Activated naive CD4-positive, alpha-beta T cell treated with anti-CD3 and anti-CD28 coated beads, Interleukin-2, amount 50 U/mL, for 72 hours (primary cell): ENCODE data around the gene ELL2. TPM values are rescaled to one million over a fixed set of nuclear protein-coding genes. Genes with fewer than 3 reads are reported as not detected.
"Not testable (repeated sequence)": the region's sequence is repeated elsewhere in the genome, so short reads cannot be mapped to it uniquely, and the experiment has no call there.

Source experiments
- ATAC-seq, 2 donors: fragments of 150-1000 bp; cut with Tn5 transposase; 2 replicates each; pipeline ENCODE4 v1.10.0; 2021; ENCODE audit warnings: mild to moderate bottlenecking in 2 of 2, moderate library complexity in 2 of 2
- DNase-seq, 2 donors: peaks; one replicate each; pipeline ENCODE4 v3.0.0; 2021 to 2022; ENCODE audit warnings: low spot score in 2 of 2
- H3K27ac Mint-ChIP-seq, 2 donors: one replicate each; pipeline ENCODE4 v1.8.0; 2022; ENCODE audit warnings: mild to moderate bottlenecking in 2 of 2, mixed read lengths in 2 of 2
- H3K36me3 Mint-ChIP-seq, 2 donors: one replicate each; pipeline ENCODE4 v1.8.0; 2022; ENCODE audit warnings: mixed read lengths in 2 of 2
- H3K9me3 Mint-ChIP-seq, 2 donors: one replicate each; pipeline ENCODE4 v1.8.0; 2022; ENCODE audit warnings: mixed read lengths in 2 of 2
- total RNA-seq, 2 donors: library from RNA; stranded (reverse); gene quantifications; one replicate each; pipeline ENCODE4 v1.2.3, GENCODE V29; 2022

Gene ELL2
- total RNA-seq, 2 donors from 2014 or later: 41.1 to 110 TPM

DNA sequence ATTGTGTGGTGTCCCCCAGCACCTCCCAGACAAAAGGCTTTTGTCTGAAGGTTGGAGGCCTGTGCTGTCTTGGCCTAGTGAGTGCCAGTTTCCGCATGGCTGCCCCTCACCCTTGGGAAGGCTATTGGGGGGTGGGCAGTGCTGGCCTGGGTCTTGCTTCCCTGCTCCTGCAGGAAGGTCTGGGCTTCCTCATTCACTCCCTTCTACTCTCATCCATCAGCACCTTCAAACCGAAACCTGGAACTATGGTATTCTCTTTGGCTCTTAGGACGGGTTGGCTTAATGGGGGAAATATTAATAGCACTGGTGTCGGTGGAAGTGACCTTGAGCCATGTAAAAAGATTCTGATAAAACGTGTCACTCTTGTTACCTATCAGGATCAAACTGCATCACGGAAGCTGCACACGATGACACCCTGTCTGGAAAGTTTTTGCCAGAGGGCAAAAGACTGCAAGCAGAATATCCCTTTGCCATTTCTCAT lies 105.1 kb downstream of the ELL2 start:
- no peaks in the 10 kb centered on the region for H3K9me3 Mint-ChIP-seq
- no peak overlapping the region for H3K27ac Mint-ChIP-seq
- no peaks in the 10 kb centered on the region for H3K36me3 Mint-ChIP-seq
- ATAC-seq: no peak
- no peak for DNase-seq

DNA sequence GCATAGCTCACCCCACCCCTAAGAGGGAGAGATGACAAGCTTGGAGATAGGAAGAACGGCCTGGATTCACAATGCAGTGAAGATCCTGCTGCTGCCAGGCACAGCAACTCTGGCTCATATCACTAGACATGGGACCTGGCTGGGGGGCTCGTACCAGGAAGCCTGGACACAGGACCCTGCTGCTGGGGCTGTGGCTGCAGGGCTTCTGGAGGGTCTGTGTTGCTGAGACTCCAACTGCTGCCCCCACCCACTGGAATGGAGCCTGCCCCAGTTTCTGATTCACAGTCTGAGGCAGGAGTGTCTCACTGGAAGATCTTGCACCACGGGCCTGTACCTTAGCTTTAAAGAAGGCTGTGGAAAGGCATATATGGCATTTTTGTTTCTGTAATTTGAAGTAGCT lies 108.2 kb downstream of the ELL2 start:
- ATAC-seq (no peak), DNase-seq (no peak)
- Mint-ChIP-seq H3K27ac (no peak overlapping the region), H3K36me3 (no peaks in the 10 kb centered on the region), H3K9me3 (no peaks in the 10 kb centered on the region)

DNA sequence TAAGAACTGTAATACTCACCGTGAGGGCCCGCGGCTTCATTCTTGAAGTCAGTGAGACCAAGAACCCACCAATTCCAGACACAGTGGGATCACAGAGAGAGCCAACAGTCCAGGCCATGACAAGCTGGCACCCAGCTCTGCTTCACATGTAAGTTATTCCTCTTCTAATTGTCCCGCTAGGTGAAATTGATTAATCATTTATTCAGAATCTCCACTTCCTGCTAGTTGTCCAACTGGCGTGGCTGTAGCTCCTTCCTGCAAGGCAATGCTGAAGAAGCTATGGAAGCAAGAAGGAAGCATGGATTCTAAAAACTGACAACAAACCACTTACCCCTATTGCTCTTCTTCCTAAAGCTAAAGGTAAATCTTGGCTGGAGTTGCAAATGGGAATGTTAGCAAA lies 109.1 kb downstream of the ELL2 start:
- Mint-ChIP-seq H3K27ac (no peak overlapping the region), H3K9me3 (no peaks in the 10 kb centered on the region), H3K36me3 (no peaks in the 10 kb centered on the region)
- no peak for DNase-seq
- ATAC-seq: no peak

DNA sequence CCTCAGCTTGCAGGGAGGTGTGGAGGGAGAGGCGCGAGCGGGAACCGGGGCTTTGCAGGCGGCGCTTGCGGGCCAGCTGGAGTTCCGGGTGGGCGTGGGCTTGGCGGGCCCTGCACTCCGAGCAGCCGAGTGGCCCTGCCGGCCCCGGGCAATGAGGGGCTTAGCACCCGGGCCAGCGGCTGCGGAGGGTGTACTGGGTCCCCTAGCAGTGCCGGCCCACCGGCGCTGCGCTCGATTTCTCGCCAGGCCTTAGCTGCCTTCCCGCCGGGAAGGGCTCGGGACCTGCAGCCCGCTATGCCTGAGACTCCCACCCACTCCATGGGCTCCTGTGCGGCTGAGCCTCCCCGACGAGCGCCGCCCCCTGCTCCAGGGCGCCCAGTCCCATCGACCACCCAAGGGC lies 110.5 kb downstream of the ELL2 start:
- not testable (repeated sequence) for DNase-seq, ATAC-seq, H3K27ac Mint-ChIP-seq, H3K9me3 Mint-ChIP-seq, H3K36me3 Mint-ChIP-seq

DNA sequence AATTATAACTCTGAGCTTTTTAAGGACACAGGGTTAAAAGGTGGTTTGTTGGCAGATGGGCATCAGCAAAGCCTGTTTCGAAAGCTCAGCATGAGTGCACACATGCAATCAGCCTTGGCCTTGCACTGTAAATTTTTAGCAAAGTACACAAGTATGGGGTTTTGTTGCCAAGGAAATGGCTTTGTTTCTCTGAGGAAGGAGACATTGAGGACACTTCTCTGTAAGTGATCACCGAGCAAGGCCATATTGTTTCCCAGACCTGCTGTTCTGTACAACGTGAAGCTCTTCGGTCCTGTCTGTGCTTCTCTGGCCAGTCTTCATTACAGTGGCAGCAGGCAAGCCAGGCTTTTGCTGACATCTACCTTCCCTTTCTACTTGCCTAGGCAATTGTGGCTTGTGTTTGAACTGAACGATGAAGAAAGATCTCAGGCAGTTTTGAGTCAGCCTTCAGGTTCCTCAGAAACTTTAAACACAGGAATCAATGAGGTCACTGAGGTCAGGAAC lies 111.2 kb downstream of the ELL2 start:
- H3K9me3 Mint-ChIP-seq: no peaks in the 10 kb centered on the region
- H3K27ac Mint-ChIP-seq: no peak overlapping the region
- H3K36me3 Mint-ChIP-seq: no peaks in the 10 kb centered on the region
- peak in 1 of 2 donors; percentile 61 for ATAC-seq
- DNase-seq: no peak

DNA sequence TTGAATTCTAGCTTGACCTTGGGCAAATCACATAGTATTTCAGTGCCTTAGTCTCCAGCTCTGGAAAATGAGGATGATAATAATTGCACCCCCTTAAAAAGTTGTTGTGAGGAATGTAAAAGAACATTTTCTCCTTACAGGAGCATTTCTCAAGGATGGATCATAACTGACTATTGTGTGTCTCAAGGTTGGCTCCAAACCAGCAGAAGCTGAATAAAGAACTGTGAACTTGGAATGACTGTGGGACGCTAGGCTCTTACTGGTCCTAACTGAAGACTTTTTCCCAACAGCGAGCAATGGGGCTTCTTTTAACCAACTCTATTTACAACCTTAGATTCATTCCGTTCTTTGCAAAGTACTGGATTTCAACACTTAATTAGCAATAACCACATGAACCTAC lies 113.0 kb downstream of the ELL2 start:
- no peak for DNase-seq
- Mint-ChIP-seq H3K27ac (no peak overlapping the region), H3K36me3 (no peaks in the 10 kb centered on the region), H3K9me3 (no peaks in the 10 kb centered on the region)
- no peak for ATAC-seq

DNA sequence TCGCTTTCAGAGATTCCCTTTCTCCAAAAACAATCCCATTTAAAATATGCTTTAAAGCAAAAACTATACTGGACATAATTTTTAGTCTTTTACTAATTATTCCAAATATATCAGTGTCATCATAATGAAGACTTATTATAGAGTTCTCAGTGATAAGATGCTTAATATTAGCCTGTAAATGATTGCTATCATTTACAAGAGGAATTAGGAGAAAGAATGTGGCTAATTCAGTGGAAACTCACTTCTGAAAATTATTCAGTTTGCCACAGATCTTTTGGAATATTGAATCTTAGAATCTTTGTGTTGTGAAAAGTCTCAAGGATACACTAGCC lies 114.4 kb downstream of the ELL2 start:
- ATAC-seq (no peak), DNase-seq (no peak)
- H3K27ac Mint-ChIP-seq: no peak overlapping the region
- H3K36me3 Mint-ChIP-seq: no peaks in the 10 kb centered on the region
- no peaks in the 10 kb centered on the region for H3K9me3 Mint-ChIP-seq

DNA sequence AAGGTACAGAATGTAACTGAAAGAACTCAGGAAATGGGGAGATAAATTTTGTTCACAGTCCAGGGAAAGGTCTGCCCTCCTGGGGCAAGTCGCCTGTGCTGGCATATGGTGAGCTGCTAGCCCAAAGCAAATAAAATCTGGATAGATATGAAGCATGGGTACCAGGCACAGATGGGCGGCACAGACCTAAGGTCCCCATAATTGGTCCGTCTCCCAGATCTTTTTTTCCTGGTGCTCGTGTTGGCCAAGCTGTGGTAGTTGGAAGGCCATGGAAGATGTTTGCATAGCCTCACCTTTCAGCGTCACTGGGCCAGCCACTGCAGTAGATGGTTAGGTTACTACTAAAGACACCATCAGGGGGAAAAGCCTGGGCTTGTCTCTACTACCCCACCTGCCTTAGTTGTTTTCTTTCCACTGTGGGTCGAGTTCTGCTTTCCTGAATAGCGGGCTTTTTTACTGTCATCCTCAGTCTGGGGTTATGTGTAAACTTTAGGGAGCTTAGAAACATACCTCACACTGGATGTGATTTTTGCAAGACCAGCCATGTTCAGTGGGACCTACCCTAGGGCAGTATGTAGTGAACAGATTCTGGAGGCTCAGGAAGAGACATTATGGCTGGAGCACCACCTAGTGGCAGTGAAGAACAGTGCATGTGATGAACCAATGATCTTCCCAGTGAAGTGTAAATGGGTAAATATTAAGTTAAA lies 114.9 kb downstream of the ELL2 start:
- ATAC-seq: peak; percentile 21 to 36
- no peaks in the 10 kb centered on the region for H3K9me3 Mint-ChIP-seq
- no peaks in the 10 kb centered on the region for H3K36me3 Mint-ChIP-seq
- peak in 1 of 2 donors; percentile 65 for DNase-seq
- no peak overlapping the region for H3K27ac Mint-ChIP-seq

DNA sequence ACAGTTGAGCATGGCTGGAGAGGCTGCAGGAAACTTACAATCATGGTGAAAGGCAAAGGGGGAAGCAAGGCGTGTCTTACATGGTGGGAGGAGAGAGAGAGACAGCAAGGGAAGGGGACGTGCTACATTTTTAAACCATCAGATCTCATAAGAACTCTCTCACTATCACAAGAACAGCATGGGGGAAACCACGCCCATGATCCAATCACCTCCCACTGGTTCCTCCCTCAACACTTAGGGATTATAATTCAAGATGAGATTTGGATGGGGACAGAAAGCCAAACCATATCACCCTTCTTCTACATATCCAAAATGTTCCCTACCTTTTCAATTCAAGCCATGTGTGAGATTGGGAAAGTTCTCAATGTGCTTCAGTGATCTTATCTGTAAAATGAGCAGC lies 116.3 kb downstream of the ELL2 start:
- Mint-ChIP-seq H3K9me3 (no peaks in the 10 kb centered on the region), H3K36me3 (no peaks in the 10 kb centered on the region), H3K27ac (no peak overlapping the region)
- DNase-seq (no peak), ATAC-seq (no peak)

DNA sequence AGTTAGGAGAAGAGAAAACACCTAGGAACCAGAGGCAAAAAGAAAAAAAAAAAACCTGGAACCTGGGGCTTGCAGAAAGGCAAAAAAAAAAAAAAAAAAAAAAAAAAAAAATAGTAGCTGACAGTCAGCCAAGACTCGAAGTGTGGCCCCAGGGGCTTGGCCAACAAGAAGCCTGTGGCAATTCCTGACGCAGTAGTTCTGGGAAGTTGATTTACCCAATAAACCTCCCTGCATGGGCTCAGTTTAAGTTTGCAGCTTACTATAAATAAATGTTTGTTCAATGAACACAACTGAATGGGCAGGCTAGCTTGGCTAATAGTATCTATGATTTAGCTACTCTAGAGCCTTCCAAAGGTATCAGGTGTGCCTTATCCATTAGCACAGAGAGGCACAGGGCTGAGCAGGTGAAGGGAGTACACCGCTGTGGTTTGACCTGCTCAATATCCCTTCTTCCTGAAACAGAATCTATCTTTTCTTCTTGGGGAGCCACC lies 117.9 kb downstream of the ELL2 start:
- DNase-seq (no peak), ATAC-seq (no peak)
- H3K27ac Mint-ChIP-seq: peak overlapping the region; percentile 75 to 89
- H3K36me3 Mint-ChIP-seq: no peaks in the 10 kb centered on the region
- no peaks in the 10 kb centered on the region for H3K9me3 Mint-ChIP-seq

DNA sequence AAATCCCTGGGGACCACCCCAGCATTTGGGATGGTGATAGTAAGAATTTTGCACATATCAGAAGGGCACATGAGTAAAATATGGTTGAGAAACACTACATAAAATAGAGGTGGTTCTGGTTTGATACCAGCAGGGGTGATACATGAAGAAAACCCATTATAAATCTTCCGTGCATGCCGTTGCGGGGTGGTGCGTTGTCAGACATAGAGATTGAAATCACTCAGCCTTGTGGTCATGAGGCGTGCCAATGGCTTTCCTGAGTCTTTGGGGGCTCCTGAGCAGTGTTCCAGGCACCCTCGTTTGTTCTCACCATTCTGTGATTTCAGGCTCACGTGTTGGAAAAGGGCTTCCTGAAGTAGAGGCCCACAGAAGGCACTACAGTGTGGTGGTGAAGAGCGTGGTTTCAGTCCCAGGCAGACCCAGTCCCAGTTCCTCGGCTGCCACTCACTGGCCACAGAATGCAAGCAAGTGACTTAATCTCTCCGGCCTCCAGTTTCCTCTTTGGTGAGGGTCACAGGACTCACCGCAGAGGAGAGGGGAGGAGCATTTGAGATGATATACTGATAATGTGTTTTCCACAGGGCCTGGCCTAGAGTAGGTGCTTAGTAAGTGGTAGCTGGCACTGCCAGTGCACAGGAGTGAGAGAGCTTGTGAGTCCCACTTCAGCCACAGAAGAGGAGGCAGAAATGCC lies 118.7 kb downstream of the ELL2 start:
- peak overlapping the region; percentile 75 to 89 for H3K27ac Mint-ChIP-seq
- ATAC-seq: peak; percentile 87 to 93
- H3K9me3 Mint-ChIP-seq: no peaks in the 10 kb centered on the region
- no peaks in the 10 kb centered on the region for H3K36me3 Mint-ChIP-seq
- peak; percentile 47 to 86 for DNase-seq

DNA sequence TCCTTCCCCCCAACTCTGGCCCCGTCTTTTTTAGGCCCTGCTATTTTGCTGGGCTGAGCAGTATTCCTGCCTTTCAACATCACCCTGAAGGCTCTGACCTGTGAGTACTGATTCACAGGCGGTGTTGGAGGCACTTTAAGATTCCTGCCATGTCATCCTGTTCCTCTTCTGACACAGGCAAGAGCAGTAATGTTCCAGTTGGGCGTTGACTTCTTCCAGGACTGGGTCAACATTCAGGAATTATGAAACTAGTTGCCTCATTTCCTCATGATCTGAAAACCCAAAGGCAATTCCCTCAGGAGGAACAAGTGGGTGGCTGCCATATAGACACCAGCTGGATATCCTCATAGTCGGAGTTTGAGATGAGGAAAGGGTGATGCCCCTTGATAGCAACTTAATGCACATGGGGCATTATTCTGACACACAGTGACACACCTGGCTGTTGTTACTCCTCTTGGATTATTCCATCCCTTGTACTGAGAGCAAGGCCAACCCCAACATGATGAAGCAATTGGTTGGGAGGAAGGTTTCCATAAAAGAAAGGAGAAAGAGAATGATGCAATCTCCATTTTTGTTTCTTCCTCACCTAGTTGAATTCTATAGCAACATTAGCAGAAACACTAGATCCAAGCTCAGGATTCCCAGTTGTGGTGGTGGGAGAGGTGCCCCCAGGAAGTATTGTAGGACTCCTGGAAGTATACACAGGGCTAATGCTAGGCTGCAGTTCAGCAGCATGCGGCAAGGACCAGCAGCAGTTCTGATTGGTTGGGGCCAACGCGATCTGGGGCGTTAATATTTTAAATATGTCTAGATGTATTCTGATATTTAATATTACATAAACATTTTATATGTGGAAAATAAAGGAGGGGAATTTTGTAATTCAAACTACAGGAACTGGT lies 119.5 kb downstream of the ELL2 start:
- Mint-ChIP-seq H3K27ac (no peak overlapping the region), H3K36me3 (no peaks in the 10 kb centered on the region)
- no peak for DNase-seq

DNA sequence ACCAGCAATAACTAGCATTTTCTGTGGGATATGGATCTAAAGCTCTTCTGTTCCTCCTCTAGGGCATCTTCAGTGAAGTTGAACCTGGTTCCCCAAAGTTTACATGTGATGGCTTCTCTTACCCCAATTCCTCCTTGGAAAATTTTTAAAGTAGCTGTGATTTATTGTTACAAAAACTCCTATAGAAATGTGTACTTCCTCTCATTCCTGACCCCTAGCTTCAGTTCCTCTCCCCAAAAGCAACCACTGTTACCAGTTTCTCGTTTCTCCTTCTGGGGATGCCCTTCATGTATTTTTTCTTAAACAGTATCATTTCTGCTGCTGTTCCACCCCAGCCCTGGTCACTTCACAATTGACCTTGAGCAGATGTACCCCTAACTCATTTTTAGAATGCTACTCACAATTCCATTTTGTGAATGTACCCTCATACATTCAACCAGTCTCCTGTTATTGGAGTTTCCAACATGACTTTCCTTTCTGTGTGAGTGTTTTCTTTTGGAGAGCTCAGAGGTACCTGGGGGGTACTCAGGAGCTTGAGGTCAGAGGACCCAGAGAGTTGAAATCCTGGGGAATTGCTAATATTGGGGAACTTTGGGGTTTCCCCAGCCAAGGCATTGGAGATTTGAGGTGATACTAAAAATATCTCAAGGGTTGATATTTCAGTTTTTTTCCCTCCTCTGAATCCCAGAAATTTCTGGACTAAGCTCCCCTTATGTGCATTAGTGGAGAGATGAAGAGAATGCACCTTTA lies 120.5 kb downstream of the ELL2 start:
- no peaks in the 10 kb centered on the region for H3K36me3 Mint-ChIP-seq
- DNase-seq: no peak
- no peak for ATAC-seq
- H3K9me3 Mint-ChIP-seq: no peaks in the 10 kb centered on the region
- no peak overlapping the region for H3K27ac Mint-ChIP-seq

More for the DNA sequence above, 119.5 kb downstream of the ELL2 start:
- H3K9me3 Mint-ChIP-seq: no peaks in the 10 kb centered on the region
- ATAC-seq: no peak

DNA sequence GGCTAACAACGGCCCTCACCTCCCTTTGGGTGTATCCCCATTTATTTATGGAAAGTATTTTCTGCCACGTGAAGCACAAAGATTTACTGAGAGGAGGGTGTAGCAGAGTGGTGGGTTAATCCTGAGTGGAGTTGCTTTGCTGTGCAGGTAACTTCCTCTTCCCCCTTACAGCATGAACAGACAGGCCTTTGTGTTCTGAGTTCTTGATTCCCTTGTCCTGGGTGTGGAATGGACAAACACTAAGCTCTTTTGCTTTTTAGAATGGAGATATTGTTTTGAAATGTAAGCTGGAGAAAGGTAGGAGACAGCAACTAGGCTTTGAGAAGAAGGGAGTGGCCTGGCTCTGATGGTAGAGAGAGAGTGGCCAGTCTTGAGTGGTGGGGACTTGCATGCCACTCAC lies 122.0 kb downstream of the ELL2 start:
- ATAC-seq (no peak), DNase-seq (no peak)
- no peaks in the 10 kb centered on the region for H3K9me3 Mint-ChIP-seq
- H3K27ac Mint-ChIP-seq: no peak overlapping the region
- H3K36me3 Mint-ChIP-seq: no peaks in the 10 kb centered on the region

DNA sequence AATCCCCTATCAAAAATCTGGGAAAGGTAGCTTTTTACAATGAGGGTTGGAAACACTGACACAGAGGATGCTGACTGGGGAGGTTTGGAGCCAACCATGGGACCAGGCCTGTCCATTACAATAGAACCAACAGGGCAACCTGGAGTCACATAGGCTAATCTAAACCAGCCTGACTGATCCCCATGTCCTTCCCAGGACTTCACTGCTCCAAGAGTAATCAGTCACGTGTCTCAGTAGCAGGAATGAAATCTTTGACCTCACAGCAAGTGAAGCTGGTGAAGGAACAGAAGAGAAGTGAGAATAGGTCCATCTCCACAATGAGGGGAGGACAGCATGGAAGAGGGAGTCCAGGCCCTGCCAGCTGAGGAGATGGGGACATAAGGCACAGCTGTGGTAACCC lies 123.1 kb downstream of the ELL2 start:
- no peaks in the 10 kb centered on the region for H3K9me3 Mint-ChIP-seq
- DNase-seq: no peak
- no peaks in the 10 kb centered on the region for H3K36me3 Mint-ChIP-seq
- ATAC-seq: no peak
- no peak overlapping the region for H3K27ac Mint-ChIP-seq

DNA sequence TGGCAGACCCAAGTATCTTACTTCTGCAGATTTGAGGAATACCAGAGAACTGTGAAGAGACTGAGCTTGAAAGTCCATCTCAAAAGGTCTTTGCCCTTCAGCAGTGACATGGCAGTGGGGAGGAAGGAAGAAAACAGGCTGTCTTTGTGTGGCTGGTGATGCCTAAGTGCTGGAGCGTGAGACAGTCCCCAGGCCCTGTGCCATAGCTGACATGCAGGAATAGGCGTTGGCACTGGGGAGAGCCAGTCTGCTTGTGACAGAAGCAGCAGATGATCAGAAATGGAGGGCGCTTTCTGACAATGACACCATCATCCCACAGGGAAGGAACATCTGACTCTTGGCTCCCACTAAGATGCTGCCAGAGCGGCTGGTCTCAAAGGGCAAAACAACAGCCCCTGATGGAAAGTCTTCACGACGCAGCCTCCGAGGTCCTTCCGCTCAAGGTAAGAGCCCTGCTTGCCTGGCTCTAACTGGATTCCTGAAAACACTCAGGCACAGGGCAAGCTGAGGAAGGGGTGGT lies 123.6 kb downstream of the ELL2 start:
- ATAC-seq (no peak), DNase-seq (no peak)
- Mint-ChIP-seq H3K9me3 (no peaks in the 10 kb centered on the region), H3K27ac (no peak overlapping the region), H3K36me3 (no peaks in the 10 kb centered on the region)
